H1 (cell line): ENCODE data around the gene SSR1. TPM values are rescaled to one million over a fixed set of nuclear protein-coding genes. Genes with fewer than 3 reads are reported as not detected.

Experiments used
- CHD7 ChIP-seq: fragments of 300-600 bp; sonication (generic); IDR thresholded peaks from 2 replicates; pipeline ENCODE4 v1.7.1; 2012; ENCODE audit warnings: low read length, moderate library complexity, mild to moderate bottlenecking, inconsistent platforms; ENCODE audit not compliant: insufficient replicate concordance
- EGR1 ChIP-seq: IDR thresholded peaks from 2 replicates; pipeline ENCODE4 v1.6.1; 2011; ENCODE audit warnings: low read depth, low read length, borderline replicate concordance
- MAFK ChIP-seq: IDR thresholded peaks from 2 replicates; pipeline ENCODE4 v1.6.1; 2012; ENCODE audit warnings: low read depth, mild to moderate bottlenecking, improper control_type of control experiment, low read length
- polyA plus RNA-seq, 7 experiments: library from polyadenylated mRNA; depleted of rRNA in 3 of 7; stranded (reverse) in 5 of 7; unstranded in 2 of 7; fragments of >200 nt in 5 of 7; fragments of 200-250 nt in 2 of 7; gene quantifications; 1 replicate in 5 of 7; 2 replicates in 1 of 7; 4 replicates in 1 of 7; pipeline versions ENCODE4 v1.2.1 to v1.2.3, GENCODE V29; 2011 to 2013; ENCODE audit warnings: missing spikeins in 2 of 7, mixed read lengths in 2 of 7
- total RNA-seq: library from RNA; stranded (reverse); fragmentation: NEBNext Ultra II Directional; extraction: Animal tissue kit (Norgen Biotek cat#: 25700); gene quantifications from 2 replicates; pipeline ENCODE4 v1.2.1, GENCODE V29; 2021

The SSR1 gene
- total and polyA plus RNA-seq, 2 of the 8 experiments (the other 6 are each of a cell fraction or from before 2014, with no cell fraction given): 26.6 to 117 TPM

GRCh38 chr6:7276199-7276524 lies 36.8 kb downstream of the SSR1 start (continued):
- no peak for TF ChIP-seq MAFK
- no peak for TF ChIP-seq EGR1
- no peak for TF ChIP-seq CHD7
